Sigmoid colon (tissue), 4 donors: ENCODE measurements around the gene MOCS1.

Experiments used
- CTCF ChIP-seq, 4 experiments: fragments of 450-650 bp in 3 of 4; fragments of 200-600 bp in 1 of 4; IDR thresholded peaks; one replicate each; pipeline ENCODE4 v1.5.1; 2016 to 2019; ENCODE audit warnings: antibody characterized with exemption in 4 of 4, mild to moderate bottlenecking in 3 of 4, moderate library complexity in 2 of 4
- EP300 ChIP-seq, 4 donors: sonication (generic); formaldehyde crosslinking; IDR thresholded peaks; one replicate each; pipeline ENCODE4 v1.6.1; 2017; ENCODE audit warnings: antibody characterized with exemption in 4 of 4
- POLR2AphosphoS5 ChIP-seq, 4 donors: sonication (generic); formaldehyde crosslinking; IDR thresholded peaks; one replicate each; pipeline ENCODE4 v1.6.1; 2017; ENCODE audit warnings: antibody characterized with exemption in 4 of 4

DNA sequence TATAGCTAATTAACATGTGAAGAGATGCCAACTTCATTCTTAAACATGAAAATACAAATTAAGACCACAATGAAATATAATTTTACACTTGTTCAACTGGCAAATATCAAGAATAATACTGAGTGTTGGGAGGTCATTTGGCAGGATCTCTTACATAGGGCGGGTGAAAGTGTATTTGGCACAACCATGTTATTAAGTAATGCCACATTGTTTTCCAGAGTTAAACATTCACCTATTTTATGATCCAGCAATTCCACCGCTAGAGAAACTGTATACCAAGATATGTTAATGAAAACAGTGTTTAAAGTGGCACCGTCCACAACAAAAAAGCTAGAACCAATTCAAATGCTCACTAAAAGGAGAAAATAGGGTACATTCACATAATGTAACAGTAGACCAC, 14.1 kb downstream of the MOCS1 start:
- TF ChIP-seq EP300 (IDR thresholded peaks at IDR 0.05) (no peak), CTCF (IDR thresholded peaks at IDR 0.05) (no peak), POLR2AphosphoS5 (IDR thresholded peaks at IDR 0.05) (no peak)
